ENCODE measurements around the gene RAB28. TPM values are rescaled to one million over a fixed set of nuclear protein-coding genes. Genes with fewer than 3 reads are reported as not detected.

The RAB28 gene
- total and polyA plus RNA-seq, 2 experiments from 2014 or later: 15.3 to 23.9 TPM

DNA sequence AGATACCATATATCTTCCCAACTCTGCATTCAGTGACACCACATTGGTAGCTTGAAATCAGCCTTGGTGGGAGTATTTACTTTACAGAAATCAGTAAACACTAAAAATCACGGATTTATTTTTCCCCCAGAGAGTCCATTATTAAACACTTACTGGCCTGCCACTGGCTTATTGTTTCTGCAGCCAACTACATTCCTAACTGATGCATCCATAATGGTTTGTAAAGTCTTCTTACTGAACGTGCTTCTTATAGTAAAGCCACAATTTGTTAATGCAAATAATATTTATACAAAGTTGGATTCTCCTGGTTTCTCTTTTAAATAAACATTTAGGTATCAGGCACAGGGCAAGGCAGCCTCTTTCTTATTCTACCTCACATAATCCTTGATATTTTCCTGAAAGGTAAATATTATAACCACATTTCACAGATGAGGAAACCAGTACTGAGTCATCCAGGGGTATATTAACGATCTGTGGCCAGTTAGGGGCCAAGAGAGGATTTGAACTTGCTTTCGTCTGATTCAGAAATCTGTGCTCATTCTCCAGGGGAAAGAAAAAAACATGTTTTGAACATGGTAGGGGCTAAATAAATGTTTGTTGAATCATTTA is 136.5 kb downstream of the RAB28 start:
- Mint-ChIP-seq H3K4me3 (no peak overlapping the region), H3K27ac (no peak overlapping the region), H3K27me3 (ENCODE audit: insufficient read depth, low read depth, poor library complexity) (peaks cover 3% of the 10 kb centered on the region), H3K36me3 (ENCODE audit: low read depth) (peaks cover 5% of the 10 kb centered on the region), H3K4me1 (no peaks in the 10 kb centered on the region; the same call in 2 of the 3 replicates), H3K9me3 (peaks cover 4% of the 10 kb centered on the region; the same call in 2 of the 3 replicates)
- no peak overlapping the region for H3K4me3 ChIP-seq
- no peak overlapping the region for H2AFZ ChIP-seq
- no peak overlapping the region for H3K4me2 ChIP-seq
- no peak for ATAC-seq
- H3K36me3 ChIP-seq (ENCODE audit: insufficient read depth): no peaks in the 10 kb centered on the region; the same call in 1 of the 2 replicates
- no peak for TF ChIP-seq JUNB (IDR thresholded peaks at IDR 0.05; ENCODE audit: unreplicated experiment)
- no peak for TF ChIP-seq STAT1 (IDR thresholded peaks at IDR 0.05; ENCODE audit: unreplicated experiment)
- TF ChIP-seq ZNF114 (CRISPR knock-in tag; IDR thresholded peaks at IDR 0.05): no peak
- TF ChIP-seq, protein P1, sequence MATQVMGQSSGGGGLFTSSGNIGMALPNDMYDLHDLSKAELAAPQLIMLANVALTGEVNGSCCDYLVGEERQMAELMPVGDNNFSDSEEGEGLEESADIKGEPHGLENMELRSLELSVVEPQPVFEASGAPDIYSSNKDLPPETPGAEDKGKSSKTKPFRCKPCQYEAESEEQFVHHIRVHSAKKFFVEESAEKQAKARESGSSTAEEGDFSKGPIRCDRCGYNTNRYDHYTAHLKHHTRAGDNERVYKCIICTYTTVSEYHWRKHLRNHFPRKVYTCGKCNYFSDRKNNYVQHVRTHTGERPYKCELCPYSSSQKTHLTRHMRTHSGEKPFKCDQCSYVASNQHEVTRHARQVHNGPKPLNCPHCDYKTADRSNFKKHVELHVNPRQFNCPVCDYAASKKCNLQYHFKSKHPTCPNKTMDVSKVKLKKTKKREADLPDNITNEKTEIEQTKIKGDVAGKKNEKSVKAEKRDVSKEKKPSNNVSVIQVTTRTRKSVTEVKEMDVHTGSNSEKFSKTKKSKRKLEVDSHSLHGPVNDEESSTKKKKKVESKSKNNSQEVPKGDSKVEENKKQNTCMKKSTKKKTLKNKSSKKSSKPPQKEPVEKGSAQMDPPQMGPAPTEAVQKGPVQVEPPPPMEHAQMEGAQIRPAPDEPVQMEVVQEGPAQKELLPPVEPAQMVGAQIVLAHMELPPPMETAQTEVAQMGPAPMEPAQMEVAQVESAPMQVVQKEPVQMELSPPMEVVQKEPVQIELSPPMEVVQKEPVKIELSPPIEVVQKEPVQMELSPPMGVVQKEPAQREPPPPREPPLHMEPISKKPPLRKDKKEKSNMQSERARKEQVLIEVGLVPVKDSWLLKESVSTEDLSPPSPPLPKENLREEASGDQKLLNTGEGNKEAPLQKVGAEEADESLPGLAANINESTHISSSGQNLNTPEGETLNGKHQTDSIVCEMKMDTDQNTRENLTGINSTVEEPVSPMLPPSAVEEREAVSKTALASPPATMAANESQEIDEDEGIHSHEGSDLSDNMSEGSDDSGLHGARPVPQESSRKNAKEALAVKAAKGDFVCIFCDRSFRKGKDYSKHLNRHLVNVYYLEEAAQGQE (IDR thresholded peaks at IDR 0.05; ENCODE audit: unreplicated experiment): no peak
- TF ChIP-seq POLR2AphosphoS5 (IDR thresholded peaks at IDR 0.05; ENCODE audit: low read depth): no peak
- no peak for TF ChIP-seq ZNF331 (CRISPR knock-in tag; IDR thresholded peaks at IDR 0.05; ENCODE audit: low read depth)
- TF ChIP-seq, protein P2, sequence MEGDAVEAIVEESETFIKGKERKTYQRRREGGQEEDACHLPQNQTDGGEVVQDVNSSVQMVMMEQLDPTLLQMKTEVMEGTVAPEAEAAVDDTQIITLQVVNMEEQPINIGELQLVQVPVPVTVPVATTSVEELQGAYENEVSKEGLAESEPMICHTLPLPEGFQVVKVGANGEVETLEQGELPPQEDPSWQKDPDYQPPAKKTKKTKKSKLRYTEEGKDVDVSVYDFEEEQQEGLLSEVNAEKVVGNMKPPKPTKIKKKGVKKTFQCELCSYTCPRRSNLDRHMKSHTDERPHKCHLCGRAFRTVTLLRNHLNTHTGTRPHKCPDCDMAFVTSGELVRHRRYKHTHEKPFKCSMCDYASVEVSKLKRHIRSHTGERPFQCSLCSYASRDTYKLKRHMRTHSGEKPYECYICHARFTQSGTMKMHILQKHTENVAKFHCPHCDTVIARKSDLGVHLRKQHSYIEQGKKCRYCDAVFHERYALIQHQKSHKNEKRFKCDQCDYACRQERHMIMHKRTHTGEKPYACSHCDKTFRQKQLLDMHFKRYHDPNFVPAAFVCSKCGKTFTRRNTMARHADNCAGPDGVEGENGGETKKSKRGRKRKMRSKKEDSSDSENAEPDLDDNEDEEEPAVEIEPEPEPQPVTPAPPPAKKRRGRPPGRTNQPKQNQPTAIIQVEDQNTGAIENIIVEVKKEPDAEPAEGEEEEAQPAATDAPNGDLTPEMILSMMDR (conservative IDR thresholded peaks at IDR 0.05; ENCODE audit: low read depth in 2 of 2): no peak
- no peak for TF ChIP-seq NANOG (IDR thresholded peaks at IDR 0.05; ENCODE audit: borderline replicate concordance)
- TF ChIP-seq, protein P3, sequence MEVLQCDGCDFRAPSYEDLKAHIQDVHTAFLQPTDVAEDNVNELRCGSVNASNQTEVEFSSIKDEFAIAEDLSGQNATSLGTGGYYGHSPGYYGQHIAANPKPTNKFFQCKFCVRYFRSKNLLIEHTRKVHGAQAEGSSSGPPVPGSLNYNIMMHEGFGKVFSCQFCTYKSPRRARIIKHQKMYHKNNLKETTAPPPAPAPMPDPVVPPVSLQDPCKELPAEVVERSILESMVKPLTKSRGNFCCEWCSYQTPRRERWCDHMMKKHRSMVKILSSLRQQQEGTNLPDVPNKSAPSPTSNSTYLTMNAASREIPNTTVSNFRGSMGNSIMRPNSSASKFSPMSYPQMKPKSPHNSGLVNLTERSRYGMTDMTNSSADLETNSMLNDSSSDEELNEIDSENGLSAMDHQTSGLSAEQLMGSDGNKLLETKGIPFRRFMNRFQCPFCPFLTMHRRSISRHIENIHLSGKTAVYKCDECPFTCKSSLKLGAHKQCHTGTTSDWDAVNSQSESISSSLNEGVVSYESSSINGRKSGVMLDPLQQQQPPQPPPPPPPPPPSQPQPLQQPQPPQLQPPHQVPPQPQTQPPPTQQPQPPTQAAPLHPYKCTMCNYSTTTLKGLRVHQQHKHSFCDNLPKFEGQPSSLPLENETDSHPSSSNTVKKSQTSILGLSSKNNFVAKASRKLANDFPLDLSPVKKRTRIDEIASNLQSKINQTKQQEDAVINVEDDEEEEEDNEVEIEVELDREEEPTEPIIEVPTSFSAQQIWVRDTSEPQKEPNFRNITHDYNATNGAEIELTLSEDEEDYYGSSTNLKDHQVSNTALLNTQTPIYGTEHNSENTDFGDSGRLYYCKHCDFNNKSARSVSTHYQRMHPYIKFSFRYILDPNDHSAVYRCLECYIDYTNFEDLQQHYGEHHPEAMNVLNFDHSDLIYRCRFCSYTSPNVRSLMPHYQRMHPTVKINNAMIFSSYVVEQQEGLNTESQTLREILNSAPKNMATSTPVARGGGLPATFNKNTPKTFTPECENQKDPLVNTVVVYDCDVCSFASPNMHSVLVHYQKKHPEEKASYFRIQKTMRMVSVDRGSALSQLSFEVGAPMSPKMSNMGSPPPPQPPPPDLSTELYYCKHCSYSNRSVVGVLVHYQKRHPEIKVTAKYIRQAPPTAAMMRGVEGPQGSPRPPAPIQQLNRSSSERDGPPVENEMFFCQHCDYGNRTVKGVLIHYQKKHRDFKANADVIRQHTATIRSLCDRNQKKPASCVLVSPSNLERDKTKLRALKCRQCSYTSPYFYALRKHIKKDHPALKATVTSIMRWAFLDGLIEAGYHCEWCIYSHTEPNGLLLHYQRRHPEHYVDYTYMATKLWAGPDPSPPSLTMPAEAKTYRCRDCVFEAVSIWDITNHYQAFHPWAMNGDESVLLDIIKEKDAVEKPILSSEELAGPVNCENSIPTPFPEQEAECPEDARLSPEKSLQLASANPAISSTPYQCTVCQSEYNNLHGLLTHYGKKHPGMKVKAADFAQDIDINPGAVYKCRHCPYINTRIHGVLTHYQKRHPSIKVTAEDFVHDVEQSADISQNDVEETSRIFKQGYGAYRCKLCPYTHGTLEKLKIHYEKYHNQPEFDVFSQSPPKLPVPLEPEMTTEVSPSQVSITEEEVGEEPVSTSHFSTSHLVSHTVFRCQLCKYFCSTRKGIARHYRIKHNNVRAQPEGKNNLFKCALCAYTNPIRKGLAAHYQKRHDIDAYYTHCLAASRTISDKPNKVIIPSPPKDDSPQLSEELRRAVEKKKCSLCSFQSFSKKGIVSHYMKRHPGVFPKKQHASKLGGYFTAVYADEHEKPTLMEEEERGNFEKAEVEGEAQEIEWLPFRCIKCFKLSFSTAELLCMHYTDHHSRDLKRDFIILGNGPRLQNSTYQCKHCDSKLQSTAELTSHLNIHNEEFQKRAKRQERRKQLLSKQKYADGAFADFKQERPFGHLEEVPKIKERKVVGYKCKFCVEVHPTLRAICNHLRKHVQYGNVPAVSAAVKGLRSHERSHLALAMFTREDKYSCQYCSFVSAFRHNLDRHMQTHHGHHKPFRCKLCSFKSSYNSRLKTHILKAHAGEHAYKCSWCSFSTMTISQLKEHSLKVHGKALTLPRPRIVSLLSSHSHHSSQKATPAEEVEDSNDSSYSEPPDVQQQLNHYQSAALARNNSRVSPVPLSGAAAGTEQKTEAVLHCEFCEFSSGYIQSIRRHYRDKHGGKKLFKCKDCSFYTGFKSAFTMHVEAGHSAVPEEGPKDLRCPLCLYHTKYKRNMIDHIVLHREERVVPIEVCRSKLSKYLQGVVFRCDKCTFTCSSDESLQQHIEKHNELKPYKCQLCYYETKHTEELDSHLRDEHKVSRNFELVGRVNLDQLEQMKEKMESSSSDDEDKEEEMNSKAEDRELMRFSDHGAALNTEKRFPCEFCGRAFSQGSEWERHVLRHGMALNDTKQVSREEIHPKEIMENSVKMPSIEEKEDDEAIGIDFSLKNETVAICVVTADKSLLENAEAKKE (CRISPR knock-in tag; IDR thresholded peaks at IDR 0.05): no peak
- TF ChIP-seq, protein P4, sequence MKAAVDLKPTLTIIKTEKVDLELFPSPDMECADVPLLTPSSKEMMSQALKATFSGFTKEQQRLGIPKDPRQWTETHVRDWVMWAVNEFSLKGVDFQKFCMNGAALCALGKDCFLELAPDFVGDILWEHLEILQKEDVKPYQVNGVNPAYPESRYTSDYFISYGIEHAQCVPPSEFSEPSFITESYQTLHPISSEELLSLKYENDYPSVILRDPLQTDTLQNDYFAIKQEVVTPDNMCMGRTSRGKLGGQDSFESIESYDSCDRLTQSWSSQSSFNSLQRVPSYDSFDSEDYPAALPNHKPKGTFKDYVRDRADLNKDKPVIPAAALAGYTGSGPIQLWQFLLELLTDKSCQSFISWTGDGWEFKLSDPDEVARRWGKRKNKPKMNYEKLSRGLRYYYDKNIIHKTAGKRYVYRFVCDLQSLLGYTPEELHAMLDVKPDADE (IDR thresholded peaks at IDR 0.05): no peak
- TF ChIP-seq EZH2 (IDR thresholded peaks at IDR 0.05; ENCODE audit: low read depth, unreplicated experiment): no peak
- TF ChIP-seq EZH2phosphoT487 (IDR thresholded peaks at IDR 0.05; ENCODE audit: unreplicated experiment): no peak
- no peak for TF ChIP-seq CREB1 (CRISPR knock-in tag; IDR thresholded peaks at IDR 0.05; ENCODE audit: low read depth)
- no peak for DNase-seq (ENCODE audit: low spot score)
- no peaks in the 10 kb centered on the region for H3K27me3 ChIP-seq (ENCODE audit: insufficient read depth)
- H3K27ac ChIP-seq (ENCODE audit: low read depth): no peak overlapping the region
- H3K4me1 ChIP-seq (ENCODE audit: insufficient read depth): no peaks in the 10 kb centered on the region
- H3K79me2 ChIP-seq (replicated peaks; ENCODE audit: insufficient read depth): no peaks in the 10 kb centered on the region
- peaks cover 14% of the 10 kb centered on the region; the same call in 1 of the 2 replicates for H3K9me2 ChIP-seq (ENCODE audit: insufficient read depth)
- H3F3A ChIP-seq (replicated peaks; ENCODE audit: low read depth): no peaks in the 10 kb centered on the region
- no peaks in the 10 kb centered on the region for H4K20me1 ChIP-seq (replicated peaks; ENCODE audit: insufficient read depth)
